GM04503 (cell line): ENCODE results near the gene HTT.

Experiments used
- DNase-seq: peaks from one replicate; pipeline ENCODE4 v3.0.0-alpha.2; 2012; ENCODE audit warnings: low read depth

Gene HTT

GRCh38 chr4:3219761-3220475 is 145.4 kb downstream of the HTT start:
- no peak for DNase-seq

- DNase-seq = no peak
Observed at GRCh38 chr4:3220476-3221183, 146.1 kb downstream of the HTT start.

GRCh38 chr4:3221184-3221494 is 146.7 kb downstream of the HTT start:
- DNase-seq = no peak

GRCh38 chr4:3221996-3222395 is 147.5 kb downstream of the HTT start:
- DNase-seq = no peak

GRCh38 chr4:3223346-3223745 is 148.9 kb downstream of the HTT start:
- DNase-seq = no peak

- DNase-seq = no peak
Observed at GRCh38 chr4:3223956-3224748, 149.7 kb downstream of the HTT start.

GRCh38 chr4:3225071-3225850 is 150.8 kb downstream of the HTT start:
- no peak for DNase-seq

GRCh38 chr4:3225936-3226335 is 151.5 kb downstream of the HTT start:
- no peak for DNase-seq

- no peak for DNase-seq
Observed at GRCh38 chr4:3226467-3226866, 152.0 kb downstream of the HTT start.

- DNase-seq = no peak
Observed at GRCh38 chr4:3226944-3227343, 152.5 kb downstream of the HTT start.

GRCh38 chr4:3227878-3228675 is 153.6 kb downstream of the HTT start:
- no peak for DNase-seq

- no peak for DNase-seq
Observed at GRCh38 chr4:3228881-3229280, 154.4 kb downstream of the HTT start.

GRCh38 chr4:3229328-3229727 is 154.8 kb downstream of the HTT start:
- DNase-seq = no peak

GRCh38 chr4:3229964-3230363 is 155.5 kb downstream of the HTT start:
- DNase-seq = no peak

- no peak for DNase-seq
Observed at GRCh38 chr4:3231471-3231870, 157.0 kb downstream of the HTT start.

- DNase-seq = no peak
Observed at GRCh38 chr4:3232001-3232400, 157.5 kb downstream of the HTT start.

GRCh38 chr4:3232871-3233271 is 158.4 kb downstream of the HTT start:
- no peak for DNase-seq

- no peak for DNase-seq
Observed at GRCh38 chr4:3233391-3234071, 159.1 kb downstream of the HTT start.

- DNase-seq = no peak
Observed at GRCh38 chr4:3234171-3235029, 159.9 kb downstream of the HTT start.

- DNase-seq = no peak
Observed at GRCh38 chr4:3235030-3235345, 160.5 kb downstream of the HTT start.
